Parathyroid adenoma (tissue), 2 donors: ENCODE measurements around the gene CDK11B.
"Not testable (repeated sequence)": the region's sequence is repeated elsewhere in the genome, so short reads cannot be mapped to it uniquely, and the experiment has no call there.

Experiments
- H2AFZ ChIP-seq: fragments of 300-600 bp; sonication (generic); one replicate; pipeline ENCODE4 v1.7.0; 2017; ENCODE audit warnings: antibody characterized with exemption, mild to moderate bottlenecking
- H3K27ac ChIP-seq: fragments of 300-600 bp; sonication (generic); one replicate; pipeline ENCODE4 v1.7.0; 2017
- H3K27me3 ChIP-seq: fragments of 300-600 bp; sonication (generic); one replicate; pipeline ENCODE4 v1.7.0; 2017; ENCODE audit warnings: low read length; ENCODE audit not compliant: control insufficient read depth, insufficient read depth
- H3K36me3 ChIP-seq: fragments of 300-600 bp; sonication (generic); one replicate; pipeline ENCODE4 v1.7.0; 2017; ENCODE audit warnings: low read length; ENCODE audit not compliant: control insufficient read depth, insufficient read depth
- H3K4me1 ChIP-seq: fragments of 300-600 bp; sonication (generic); one replicate; pipeline ENCODE4 v1.7.0; 2017; ENCODE audit warnings: control low read depth
- H3K4me2 ChIP-seq: fragments of 300-600 bp; sonication (generic); one replicate; pipeline ENCODE4 v1.7.0; 2017; ENCODE audit warnings: low read length
- H3K4me3 ChIP-seq: fragments of 300-600 bp; sonication (generic); one replicate; pipeline ENCODE4 v1.7.0; 2017; ENCODE audit warnings: low read depth, low read length
- H3K79me2 ChIP-seq: fragments of 300-600 bp; sonication (generic); one replicate; pipeline ENCODE4 v1.7.0; 2017; ENCODE audit warnings: control low read depth
- H3K9ac ChIP-seq: fragments of 300-600 bp; sonication (generic); one replicate; pipeline ENCODE4 v1.7.0; 2017; ENCODE audit warnings: mild to moderate bottlenecking
- H3K9me3 ChIP-seq: fragments of 300-600 bp; sonication (generic); one replicate; pipeline ENCODE4 v1.7.0; 2017; ENCODE audit warnings: low read length; ENCODE audit not compliant: control insufficient read depth
- TF ChIP-seq, protein P1 (sequence below): fragments of 300-600 bp; sonication (generic); IDR thresholded peaks from one replicate; pipeline ENCODE4 v1.7.0; 2017; ENCODE audit warnings: antibody characterized with exemption, mild to moderate bottlenecking
- donor health status: primary hyperparathyroidism.

The CDK11B gene

DNA sequence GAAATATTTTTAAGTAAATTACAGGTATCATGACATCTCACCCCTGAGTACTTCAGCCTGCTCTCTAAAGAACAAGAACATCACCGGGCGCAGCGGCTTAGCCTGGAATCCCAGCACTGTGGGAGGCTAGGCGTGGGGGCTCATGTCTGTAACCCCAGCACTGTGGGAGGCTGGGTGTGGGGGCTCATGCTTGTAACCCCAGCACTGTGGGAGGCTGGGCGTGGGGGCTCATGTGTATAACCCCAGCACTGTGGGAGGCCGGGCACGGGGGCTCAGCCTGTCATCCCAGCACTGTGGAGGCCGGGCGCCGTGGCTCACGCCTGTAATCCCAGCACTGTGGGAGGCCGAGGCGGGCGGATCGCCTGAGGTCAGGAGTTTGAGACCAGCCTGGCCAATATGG lies 7.7 kb upstream of the CDK11B start:
- Histone ChIP-seq H3K79me2 (no peaks in the 10 kb centered on the region), H3K9ac (no peak overlapping the region), H3K4me2 (no peak overlapping the region), H3K36me3 (no peaks in the 10 kb centered on the region), H3K27ac (no peak overlapping the region), H3K9me3 (no peaks in the 10 kb centered on the region), H3K27me3 (no peaks in the 10 kb centered on the region), H3K4me1 (no peaks in the 10 kb centered on the region), H2AFZ (no peak overlapping the region), H3K4me3 (no peak overlapping the region)
- TF ChIP-seq, protein P1, sequence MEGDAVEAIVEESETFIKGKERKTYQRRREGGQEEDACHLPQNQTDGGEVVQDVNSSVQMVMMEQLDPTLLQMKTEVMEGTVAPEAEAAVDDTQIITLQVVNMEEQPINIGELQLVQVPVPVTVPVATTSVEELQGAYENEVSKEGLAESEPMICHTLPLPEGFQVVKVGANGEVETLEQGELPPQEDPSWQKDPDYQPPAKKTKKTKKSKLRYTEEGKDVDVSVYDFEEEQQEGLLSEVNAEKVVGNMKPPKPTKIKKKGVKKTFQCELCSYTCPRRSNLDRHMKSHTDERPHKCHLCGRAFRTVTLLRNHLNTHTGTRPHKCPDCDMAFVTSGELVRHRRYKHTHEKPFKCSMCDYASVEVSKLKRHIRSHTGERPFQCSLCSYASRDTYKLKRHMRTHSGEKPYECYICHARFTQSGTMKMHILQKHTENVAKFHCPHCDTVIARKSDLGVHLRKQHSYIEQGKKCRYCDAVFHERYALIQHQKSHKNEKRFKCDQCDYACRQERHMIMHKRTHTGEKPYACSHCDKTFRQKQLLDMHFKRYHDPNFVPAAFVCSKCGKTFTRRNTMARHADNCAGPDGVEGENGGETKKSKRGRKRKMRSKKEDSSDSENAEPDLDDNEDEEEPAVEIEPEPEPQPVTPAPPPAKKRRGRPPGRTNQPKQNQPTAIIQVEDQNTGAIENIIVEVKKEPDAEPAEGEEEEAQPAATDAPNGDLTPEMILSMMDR: no peak

DNA sequence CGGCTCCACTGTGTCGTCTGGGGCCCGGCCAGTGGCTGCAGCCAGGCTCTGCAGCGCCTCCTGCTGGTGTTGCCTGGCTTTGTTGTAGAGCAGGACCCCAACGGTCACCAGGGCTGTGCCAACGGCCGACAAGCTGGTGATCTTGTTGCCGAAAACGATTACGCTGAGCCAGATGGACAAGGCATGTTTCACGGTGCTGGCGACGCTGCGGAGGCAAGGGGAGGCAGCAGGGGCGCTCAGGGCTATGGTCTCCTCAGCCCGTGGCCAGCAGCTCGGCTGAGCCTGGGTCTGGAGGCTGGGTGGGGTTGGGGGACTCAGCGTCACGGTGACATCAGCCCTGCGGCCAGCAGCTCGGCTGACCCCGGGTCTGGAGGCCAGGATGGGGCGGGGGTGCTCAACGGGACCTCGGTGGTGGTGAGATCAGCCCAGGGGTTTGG lies 7.0 kb upstream of the CDK11B start:
- no peak overlapping the region for H3K27ac ChIP-seq
- no peak overlapping the region for H2AFZ ChIP-seq
- no peaks in the 10 kb centered on the region for H3K4me1 ChIP-seq
- H3K36me3 ChIP-seq: no peaks in the 10 kb centered on the region
- H3K79me2 ChIP-seq: no peaks in the 10 kb centered on the region
- H3K4me2 ChIP-seq: no peak overlapping the region
- H3K27me3 ChIP-seq: no peaks in the 10 kb centered on the region
- TF ChIP-seq, protein P1: no peak
- no peak overlapping the region for H3K9ac ChIP-seq
- no peak overlapping the region for H3K4me3 ChIP-seq
- no peaks in the 10 kb centered on the region for H3K9me3 ChIP-seq

DNA sequence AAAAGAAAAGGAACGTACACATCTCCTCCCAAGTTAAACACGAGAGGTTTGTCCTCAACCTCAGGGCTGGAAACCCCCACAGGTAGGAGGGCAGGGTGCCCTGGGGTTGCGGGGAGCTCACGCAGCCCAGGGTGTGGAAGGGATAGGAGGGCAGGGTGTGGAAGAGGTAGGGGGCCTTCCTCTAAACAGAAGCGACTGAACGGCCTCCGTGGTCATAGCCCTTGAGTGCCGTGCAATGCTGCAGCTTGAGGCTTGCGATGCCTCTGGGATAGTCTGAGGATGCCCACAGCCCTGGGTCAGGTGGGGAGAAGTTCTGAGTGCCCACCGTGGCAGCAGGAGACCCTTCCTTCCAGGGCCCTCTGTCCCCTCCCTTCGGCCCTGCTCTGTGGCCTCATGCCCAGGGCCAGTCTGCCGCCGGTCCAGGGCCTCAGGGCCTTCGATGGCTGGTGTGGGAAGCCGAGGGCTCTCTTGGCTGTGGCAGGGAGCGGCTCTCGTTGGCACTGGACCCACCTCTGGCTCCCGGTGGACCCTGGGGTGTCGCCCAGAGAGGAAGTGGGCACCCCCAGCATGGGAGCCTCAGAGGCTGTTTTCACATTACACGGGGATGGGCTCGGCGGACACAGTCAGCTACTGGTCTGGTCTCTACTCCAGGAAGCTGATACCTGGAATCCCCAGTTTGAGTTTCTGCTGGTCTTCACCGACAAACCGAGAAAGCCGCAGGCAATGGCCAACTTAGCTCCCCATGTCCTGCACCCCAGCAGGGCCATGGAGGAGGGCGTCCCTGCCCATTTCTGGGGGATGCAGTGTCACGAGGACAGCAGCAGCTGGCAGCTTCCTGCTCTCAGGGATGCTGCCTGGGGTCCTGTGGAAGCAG lies 6.4 kb upstream of the CDK11B start:
- no peak overlapping the region for H3K27ac ChIP-seq
- H3K9ac ChIP-seq: no peak overlapping the region
- no peaks in the 10 kb centered on the region for H3K36me3 ChIP-seq
- no peaks in the 10 kb centered on the region for H3K4me1 ChIP-seq
- no peaks in the 10 kb centered on the region for H3K27me3 ChIP-seq
- no peak overlapping the region for H2AFZ ChIP-seq
- no peak overlapping the region for H3K4me2 ChIP-seq
- no peaks in the 10 kb centered on the region for H3K79me2 ChIP-seq
- TF ChIP-seq, protein P1: no peak
- H3K4me3 ChIP-seq: no peak overlapping the region
- H3K9me3 ChIP-seq: no peaks in the 10 kb centered on the region

DNA sequence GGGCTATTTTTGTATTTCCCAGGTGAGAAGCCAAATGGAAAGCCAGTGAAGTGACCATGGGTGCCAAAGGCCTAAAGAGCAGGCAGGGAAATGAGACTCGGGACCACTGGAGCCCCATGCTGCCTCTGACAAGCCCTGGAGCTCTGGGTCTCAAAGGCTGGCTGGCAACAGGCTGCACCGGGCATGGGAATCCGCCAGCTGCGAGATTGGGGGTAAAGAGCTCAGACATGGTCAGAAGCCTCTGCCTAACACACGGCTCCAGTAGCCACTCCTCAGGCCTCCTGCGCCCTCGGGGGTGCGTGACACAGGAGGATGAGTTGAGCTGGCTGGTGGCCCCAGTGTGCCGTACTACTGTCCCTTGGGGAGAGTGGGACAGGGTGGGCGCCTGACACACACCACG lies 5.5 kb upstream of the CDK11B start:
- not testable (repeated sequence) for H3K27me3 ChIP-seq, H3K4me3 ChIP-seq, H3K4me1 ChIP-seq, H2AFZ ChIP-seq, H3K9me3 ChIP-seq, H3K79me2 ChIP-seq, H3K36me3 ChIP-seq, H3K4me2 ChIP-seq, H3K9ac ChIP-seq, H3K27ac ChIP-seq

DNA sequence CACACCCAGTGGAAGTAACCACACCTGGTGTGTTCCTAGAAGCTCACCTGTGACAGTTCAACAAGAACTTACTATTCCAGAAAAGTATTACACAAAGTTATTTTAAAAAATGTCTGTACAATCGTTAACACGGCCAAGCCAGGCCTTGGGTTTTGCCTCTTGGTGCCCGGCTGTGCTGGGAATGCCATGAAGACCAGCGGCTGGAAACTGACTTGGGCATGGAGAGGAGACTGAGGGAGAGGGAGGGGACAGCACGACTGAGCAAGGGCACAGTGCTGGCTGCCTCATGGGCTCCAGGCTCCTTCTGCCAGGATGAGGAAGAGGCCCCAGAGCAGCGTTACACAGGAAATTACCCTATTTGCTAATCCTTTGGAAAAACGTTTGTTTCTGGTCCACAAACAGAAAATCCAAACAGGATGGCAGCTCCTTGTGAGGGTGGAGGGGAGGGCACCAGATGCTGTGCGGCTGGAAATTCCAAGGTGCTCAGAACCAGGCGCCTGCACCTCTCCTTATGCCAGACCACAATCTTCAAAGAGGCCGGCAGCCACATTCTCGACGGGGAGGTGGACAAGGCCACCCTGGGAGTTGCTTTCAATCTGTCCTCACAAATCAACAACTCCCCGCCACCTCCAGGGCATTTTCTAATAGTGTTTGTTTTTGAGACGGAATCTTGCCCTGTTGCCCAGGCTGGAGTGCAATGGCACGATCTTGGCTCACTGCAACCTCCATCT lies 4.2 kb upstream of the CDK11B start:
- not testable (repeated sequence) for H3K79me2 ChIP-seq, H3K27ac ChIP-seq, H3K27me3 ChIP-seq, H3K9ac ChIP-seq, H3K36me3 ChIP-seq, H3K4me1 ChIP-seq, H3K4me3 ChIP-seq, H2AFZ ChIP-seq, H3K4me2 ChIP-seq, H3K9me3 ChIP-seq

DNA sequence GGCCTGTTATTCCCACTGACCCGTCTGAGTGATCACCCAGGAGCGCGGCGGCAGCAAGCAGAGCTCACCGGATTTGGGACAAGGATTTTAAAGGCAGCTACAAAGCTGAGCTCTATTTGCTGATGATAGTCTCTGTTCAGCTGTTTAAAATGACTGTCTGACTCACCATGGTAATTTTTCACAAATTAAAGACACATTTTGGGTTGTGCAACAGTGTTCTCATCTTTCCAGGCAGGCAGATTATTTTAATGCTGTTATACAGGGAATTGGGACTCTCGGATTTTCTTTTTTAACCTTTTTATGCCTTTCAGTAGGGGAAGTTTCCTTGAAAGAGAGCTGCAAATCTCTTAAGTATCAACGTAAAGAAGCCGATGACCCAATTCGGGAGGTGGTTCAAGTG lies 3.6 kb upstream of the CDK11B start:
- H3K27me3 ChIP-seq, H3K9ac ChIP-seq, H3K79me2 ChIP-seq, H3K4me2 ChIP-seq, H2AFZ ChIP-seq, H3K27ac ChIP-seq, H3K4me3 ChIP-seq, H3K4me1 ChIP-seq, H3K36me3 ChIP-seq, H3K9me3 ChIP-seq: not testable (repeated sequence)

DNA sequence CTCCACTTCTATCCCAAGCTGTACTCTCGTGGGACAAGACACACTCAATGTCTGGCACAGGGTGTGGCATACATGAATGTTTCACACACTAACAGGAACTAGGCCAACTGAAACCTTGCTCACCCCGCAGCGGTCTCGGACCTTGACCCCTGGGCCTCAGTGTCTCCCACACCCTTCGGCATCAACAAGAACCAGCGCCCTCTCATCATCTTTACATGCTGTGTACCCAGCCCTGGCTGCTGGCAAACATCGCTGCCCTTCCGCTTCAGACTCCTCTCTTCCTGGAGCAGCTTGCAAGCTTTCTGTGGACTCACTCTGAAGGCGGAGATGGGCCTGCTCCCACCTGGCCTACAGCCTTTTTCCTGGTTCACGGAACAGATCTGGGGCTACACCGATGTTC lies 10.5 kb downstream of the CDK11B start:
- not testable (repeated sequence) for H3K36me3 ChIP-seq, H3K9ac ChIP-seq, H3K27ac ChIP-seq

DNA sequence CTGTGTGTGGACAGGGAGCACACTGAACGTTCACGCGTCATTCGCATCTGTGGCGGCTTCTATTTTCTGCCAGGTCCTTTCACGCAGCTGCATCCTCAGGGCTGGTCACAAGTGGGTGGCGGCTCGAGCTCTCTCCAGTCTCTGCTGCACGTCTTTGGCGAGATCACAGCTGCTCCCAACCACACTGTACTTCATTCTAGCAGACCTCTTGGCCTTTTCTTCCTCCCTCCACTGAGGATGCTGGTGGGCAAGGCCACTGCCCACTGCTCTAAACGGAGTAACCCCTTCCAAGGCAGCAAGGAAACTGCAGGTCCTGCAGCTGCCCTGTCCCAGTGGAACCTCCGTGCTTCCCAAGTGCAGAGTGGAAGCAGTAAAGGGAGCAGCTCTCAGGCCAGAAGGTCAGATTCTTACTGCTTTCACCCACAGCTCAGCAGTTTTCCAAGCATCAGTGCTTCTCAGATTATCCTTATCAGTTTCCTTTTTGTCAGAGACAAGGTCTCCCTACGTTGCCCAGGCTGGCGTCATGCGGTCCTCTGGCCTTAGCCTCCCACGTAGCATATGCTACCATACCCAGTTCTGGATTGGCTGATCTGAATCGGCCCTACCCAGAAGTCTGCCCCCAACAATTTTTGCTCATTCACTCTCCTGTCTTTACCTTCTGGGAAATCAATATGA lies 11.1 kb downstream of the CDK11B start:
- H2AFZ ChIP-seq, H3K27me3 ChIP-seq, H3K9ac ChIP-seq, H3K79me2 ChIP-seq, H3K4me3 ChIP-seq, H3K4me2 ChIP-seq, H3K36me3 ChIP-seq, H3K4me1 ChIP-seq, H3K9me3 ChIP-seq, H3K27ac ChIP-seq: not testable (repeated sequence)

More for the DNA sequence above, 10.5 kb downstream of the CDK11B start:
- H3K4me2 ChIP-seq, H3K9me3 ChIP-seq, H2AFZ ChIP-seq, H3K27me3 ChIP-seq, H3K79me2 ChIP-seq, H3K4me1 ChIP-seq, H3K4me3 ChIP-seq: not testable (repeated sequence)
